GM12891 (cell line): ENCODE measurements around the gene MRNIP.

ENCODE experiments used
- DNase-seq: peaks from one replicate; pipeline ENCODE4 v3.0.0; 2011; ENCODE audit warnings: low spot score; ENCODE audit not compliant: insufficient read length
- FAIRE-seq: peaks from 2 replicates; lab custom pipeline; 2011; peaks lifted over from hg19 to GRCh38; lab: Jason Lieb, UNC
- PAX5 ChIP-seq: IDR thresholded peaks from 2 replicates; pipeline ENCODE4 v1.6.1; 2011; ENCODE audit warnings: low read length, moderate library complexity, mild to moderate bottlenecking; ENCODE audit not compliant: insufficient read depth, severe bottlenecking
- POLR2A ChIP-seq: IDR thresholded peaks from 2 replicates; pipeline ENCODE4 v1.6.1; 2011; ENCODE audit warnings: low read depth, low read length, control low read depth
- POLR2AphosphoS5 ChIP-seq: IDR thresholded peaks from 2 replicates; pipeline ENCODE4 v1.6.1; 2011; ENCODE audit warnings: low read depth, low read length, control low read depth
- POU2F2 ChIP-seq: IDR thresholded peaks from 2 replicates; pipeline ENCODE4 v1.6.1; 2011; ENCODE audit warnings: low read depth, mild to moderate bottlenecking, control low read depth, low read length, moderate library complexity
- SPI1 ChIP-seq: IDR thresholded peaks from 2 replicates; pipeline ENCODE4 v1.6.1; 2011; ENCODE audit warnings: low read depth, low read length, control low read depth
- TAF1 ChIP-seq: IDR thresholded peaks from 2 replicates; pipeline ENCODE4 v1.6.1; 2011; ENCODE audit warnings: low read depth, low read length, control low read depth

Gene MRNIP

DNA sequence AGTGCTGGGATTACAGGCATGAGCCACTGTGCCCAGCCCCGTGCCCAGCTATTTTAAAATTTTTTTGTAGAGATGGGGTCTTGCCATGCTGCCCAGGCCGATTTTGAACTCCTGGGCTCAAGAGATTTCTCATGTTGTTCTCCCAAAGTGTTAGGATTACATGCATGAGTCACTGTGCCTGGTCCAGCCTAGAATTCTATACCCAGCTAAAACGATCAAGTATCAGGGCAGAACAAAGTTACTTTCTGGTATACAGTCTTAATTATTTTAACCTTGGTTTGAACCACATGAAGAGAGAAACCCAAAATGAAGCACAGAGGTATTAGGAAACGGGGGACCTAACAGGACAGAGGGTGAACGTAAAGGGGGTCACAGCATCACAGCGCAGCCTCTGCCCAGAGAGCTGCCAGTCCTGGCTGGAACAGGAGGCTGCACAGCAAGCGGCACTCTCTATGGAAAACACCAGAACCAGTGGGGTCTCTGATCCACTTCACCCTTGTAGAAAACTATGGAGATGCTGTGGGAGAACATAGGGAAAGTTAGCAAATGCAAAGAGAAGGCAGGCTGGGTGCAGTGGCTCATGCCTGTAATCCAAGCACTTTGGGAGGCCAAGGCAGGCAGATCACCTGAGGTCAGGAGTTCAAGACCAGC lies 27.7 kb downstream of the MRNIP start:
- DNase-seq (no peak), FAIRE-seq (no peak)
- TF ChIP-seq POLR2A, result 0 out of 2 replicates have a peak, but pooled peaks have one; percentile 10
- no peak for TF ChIP-seq SPI1
- TF ChIP-seq TAF1, result no peak

DNA sequence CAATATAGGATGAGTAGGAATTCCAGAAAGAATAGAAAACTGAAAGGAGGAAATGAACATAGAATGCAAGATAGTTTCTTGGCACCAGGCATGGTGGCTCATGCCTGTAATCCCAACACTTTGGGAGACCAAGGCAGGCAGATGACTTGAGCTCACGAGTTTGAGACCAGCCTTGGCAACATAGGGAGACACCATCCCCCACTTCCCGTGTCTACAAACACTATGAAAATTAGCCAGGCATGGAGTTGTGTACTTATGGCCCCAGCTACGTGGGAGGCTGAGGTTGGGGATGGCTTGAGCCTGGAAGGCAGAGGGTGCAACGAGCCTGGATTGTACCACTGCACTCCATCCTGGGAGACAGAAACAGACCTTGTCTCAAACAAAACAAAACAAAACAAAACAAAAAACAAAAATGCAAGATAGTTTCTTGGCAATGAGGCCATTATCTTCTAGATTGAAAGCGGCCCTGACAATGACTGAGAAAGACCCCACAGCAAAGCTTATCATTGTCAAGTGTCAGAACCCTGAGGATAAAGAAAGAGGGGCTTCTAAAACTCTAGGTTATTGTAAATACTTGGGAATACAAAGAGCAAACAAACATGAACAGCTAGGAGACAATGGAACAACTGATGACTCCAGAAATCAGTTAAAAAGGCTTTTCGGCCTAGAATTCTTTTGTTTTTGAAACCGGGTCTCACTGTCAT lies 28.7 kb downstream of the MRNIP start:
- TF ChIP-seq POU2F2 (no peak), POLR2AphosphoS5 (peak; percentile 33; the same call in 1 of the 2 replicates)
- no peak for DNase-seq

DNA sequence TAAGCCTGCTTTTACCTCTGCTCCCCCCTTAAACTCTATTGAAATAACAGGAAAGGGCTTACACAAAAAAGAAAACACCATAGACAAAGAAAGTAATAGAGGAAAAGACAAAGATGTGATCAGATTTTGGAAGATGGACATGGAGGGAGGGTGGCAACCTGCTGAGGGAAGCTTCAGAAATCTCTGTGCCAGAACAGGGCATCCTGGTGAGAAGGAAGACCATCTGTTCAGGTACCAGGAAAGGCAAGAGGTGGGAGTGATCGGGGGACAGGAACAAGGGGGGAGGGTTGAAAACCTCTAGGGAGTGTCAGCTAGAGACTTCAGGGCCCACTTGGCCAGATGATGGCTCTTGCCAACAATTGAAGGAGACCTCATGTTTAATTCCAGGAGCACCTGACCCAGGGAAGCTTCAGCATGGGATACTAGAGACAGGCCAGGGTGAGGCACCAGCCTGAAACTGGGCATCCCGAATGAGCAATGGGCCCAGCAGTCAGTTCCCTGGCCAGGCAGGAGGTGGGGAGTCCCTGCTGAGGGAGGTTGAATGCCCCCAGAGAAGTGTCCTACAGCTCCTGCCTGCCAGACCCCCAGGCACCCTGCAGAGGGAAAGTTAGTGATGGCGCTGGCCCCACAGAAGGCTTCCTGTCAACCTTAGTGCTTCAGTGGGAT lies 29.7 kb downstream of the MRNIP start:
- FAIRE-seq (no peak), DNase-seq (no peak)
- TF ChIP-seq POLR2A (no peak), POLR2AphosphoS5 (peak; percentile 65)

More for the DNA sequence above, 28.7 kb downstream of the MRNIP start:
- FAIRE-seq, result no peak

DNA sequence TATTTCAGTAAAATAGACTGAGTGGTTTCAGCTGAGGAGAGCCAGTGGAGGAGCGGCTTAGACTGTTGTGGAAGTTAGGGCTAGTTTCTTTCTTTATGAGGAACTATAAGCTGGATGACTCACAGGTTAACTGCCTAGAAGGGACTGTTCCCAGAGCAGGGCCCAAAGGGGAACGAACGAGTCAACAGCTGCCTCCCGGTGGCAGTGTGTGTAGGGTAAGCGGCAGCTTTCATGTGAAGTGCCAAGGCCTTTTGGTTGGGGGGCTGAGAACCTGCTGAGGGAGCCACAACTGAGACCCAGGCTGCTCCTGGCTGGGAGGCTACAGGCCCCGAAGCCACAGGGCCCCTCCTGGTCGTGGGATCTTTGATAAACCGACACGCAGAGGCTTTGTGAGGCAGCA lies 30.9 kb downstream of the MRNIP start:
- TF ChIP-seq PAX5 (no peak), POLR2A (no peak), TAF1 (no peak), POLR2AphosphoS5 (no peak; the same call in 1 of the 2 replicates), POU2F2 (no peak), SPI1 (no peak)
- DNase-seq (no peak), FAIRE-seq (no peak)

DNA sequence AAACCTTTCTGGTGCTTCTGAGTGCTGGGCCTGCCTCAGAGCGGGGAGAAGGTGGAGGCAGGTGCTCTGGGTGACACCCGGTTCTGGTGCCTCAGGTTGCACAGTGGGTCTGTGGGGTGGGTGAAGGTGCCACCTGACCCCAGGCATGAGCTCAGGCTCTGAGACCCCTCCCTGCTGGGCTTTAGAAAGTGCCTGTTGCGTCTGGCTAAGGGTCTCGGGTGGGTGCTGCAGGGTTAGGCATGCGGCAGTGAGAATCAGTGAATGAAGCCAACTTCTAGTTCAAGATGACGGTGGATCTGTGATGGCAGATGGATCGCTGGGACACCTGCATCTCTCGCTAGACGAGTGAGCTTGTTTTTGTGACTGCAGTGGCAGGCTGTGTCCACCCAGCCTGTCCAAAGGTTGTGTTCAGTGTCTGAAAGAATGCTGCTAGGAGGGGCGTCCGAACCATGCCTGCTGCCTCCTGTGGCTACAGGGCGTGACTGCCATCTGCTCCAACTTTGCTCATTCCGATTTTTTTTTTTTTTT lies 32.9 kb downstream of the MRNIP start:
- FAIRE-seq, result no peak
- TF ChIP-seq POLR2A (no peak; the same call in 1 of the 2 replicates), POU2F2 (no peak), SPI1 (no peak), TAF1 (no peak), PAX5 (no peak), POLR2AphosphoS5 (no peak)

DNA sequence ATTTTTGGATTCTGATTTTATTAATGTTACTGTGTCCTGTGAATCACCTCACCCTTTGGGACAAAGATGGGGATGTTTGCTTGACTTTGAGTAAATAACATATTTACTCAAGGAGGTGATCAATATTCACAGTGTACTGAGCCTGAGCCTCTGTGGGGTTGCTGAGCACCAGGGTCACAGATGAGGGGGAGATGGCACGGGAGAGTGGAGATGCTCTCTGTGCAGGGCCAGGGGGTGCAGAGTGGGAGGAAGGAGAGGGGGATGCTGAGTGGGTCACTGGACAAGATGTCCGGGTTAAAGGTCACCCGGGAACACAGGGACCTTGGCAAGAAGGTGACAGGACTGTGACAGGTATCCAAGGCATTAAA lies 33.9 kb downstream of the MRNIP start:
- FAIRE-seq (no peak), DNase-seq (no peak)
- no peak for TF ChIP-seq SPI1

More for the DNA sequence above, 32.9 kb downstream of the MRNIP start:
- DNase-seq, result no peak

DNA sequence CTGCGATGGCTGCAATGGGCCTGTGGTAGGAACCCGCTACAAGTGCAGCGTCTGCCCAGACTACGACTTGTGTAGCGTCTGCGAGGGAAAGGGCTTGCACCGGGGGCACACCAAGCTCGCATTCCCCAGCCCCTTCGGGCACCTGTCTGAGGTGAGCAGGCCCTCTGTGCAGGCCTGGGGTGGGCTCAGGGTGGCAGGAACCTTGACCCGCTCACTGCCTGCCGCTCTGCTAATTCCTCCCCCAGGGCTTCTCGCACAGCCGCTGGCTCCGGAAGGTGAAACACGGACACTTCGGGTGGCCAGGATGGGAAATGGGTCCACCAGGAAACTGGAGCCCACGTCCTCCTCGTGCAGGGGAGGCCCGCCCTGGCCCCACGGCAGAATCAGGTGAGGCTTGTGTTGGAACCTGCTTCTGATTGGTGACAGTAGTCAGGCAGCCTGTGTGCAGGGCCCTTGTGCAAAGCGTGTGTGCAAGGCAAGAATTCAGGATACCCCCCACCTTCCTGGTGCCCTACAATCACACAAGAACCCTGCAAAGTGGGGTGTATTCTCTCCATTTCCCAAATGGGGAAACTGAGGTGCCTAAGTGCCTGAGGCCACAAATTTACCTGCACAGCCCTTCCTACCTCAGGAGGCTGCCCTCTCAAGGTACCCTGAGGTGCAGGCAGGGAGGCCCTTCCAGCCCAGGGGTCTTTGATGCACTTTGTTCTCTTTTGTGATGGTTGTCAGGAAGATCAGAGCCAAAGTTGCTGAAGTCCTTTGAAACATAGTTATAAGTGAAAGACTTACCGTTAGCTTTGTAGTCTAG lies 34.5 kb downstream of the MRNIP start:
- FAIRE-seq (no peak), DNase-seq (no peak)
- TF ChIP-seq SPI1 (no peak), POU2F2 (no peak), POLR2AphosphoS5 (peak; percentile 38; the same call in 1 of the 2 replicates), PAX5 (no peak)

DNA sequence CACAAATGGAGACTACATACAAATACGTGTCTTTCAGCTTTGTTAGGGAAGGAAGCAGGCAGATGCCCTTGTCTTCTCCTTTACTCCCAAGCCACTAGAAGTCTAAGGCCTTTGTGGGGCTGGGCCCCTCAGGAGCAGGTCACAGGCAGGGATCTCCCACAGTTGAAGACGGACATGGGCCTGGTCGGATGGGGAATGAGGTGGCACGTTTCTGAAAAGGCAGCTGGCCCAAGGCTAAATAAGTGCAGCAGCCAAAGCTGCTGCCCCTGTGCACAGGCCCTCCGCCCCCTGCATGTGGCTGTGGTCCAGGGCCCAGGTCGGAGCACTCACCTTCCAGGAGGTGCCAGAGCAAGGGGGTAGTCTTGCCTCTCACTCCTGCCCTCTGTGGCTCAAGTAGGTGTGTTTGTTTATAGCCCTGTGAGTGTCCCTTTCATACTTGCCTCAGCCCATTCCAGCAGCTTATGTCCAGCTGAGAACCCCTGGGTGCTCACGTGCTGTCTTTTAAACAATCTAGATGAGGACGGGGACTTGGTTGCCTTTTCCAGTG lies 36.1 kb downstream of the MRNIP start:
- TF ChIP-seq POU2F2, result no peak
- TF ChIP-seq POLR2AphosphoS5, result no peak; the same call in 1 of the 2 replicates
- TF ChIP-seq PAX5, result no peak
- no peak for TF ChIP-seq TAF1
- TF ChIP-seq POLR2A, result no peak
- TF ChIP-seq SPI1, result no peak
- no peak for DNase-seq
- no peak for FAIRE-seq

DNA sequence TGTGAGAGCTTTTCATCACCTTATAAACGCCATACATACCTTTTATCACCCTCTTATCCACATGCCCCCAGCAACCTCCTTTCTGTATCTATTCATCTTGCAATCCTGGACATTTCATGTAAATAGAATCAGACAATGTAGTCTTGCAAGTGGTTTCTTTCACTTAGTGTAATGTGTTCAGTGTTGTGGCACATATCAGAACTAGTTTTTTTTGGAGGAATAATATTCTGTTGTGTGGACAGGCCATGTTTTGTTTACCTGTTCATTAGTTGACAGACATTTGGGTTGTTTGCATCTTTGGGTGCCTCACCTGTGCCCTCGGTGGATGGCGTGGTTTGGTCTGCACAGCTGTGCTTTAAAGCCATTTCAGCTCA lies 36.6 kb downstream of the MRNIP start:
- DNase-seq, result no peak
- TF ChIP-seq PAX5 (no peak), POU2F2 (no peak), SPI1 (no peak), TAF1 (no peak), POLR2A (no peak), POLR2AphosphoS5 (no peak)
- no peak for FAIRE-seq
